Cardiac ventricle fibroblast (primary cell): ENCODE data around the gene TRAT1. TPM values are rescaled to one million over a fixed set of nuclear protein-coding genes. Genes with fewer than 3 reads are reported as not detected.

Experiments used
- total RNA-seq: library from RNA; depleted of rRNA; stranded (reverse); fragments of >200 nt; gene quantifications from 2 replicates; pipeline ENCODE4 v1.2.3, GENCODE V29; 2015

Gene TRAT1, protein sequence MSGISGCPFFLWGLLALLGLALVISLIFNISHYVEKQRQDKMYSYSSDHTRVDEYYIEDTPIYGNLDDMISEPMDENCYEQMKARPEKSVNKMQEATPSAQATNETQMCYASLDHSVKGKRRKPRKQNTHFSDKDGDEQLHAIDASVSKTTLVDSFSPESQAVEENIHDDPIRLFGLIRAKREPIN
- not detected in 2 replicates for total RNA-seq

DNA sequence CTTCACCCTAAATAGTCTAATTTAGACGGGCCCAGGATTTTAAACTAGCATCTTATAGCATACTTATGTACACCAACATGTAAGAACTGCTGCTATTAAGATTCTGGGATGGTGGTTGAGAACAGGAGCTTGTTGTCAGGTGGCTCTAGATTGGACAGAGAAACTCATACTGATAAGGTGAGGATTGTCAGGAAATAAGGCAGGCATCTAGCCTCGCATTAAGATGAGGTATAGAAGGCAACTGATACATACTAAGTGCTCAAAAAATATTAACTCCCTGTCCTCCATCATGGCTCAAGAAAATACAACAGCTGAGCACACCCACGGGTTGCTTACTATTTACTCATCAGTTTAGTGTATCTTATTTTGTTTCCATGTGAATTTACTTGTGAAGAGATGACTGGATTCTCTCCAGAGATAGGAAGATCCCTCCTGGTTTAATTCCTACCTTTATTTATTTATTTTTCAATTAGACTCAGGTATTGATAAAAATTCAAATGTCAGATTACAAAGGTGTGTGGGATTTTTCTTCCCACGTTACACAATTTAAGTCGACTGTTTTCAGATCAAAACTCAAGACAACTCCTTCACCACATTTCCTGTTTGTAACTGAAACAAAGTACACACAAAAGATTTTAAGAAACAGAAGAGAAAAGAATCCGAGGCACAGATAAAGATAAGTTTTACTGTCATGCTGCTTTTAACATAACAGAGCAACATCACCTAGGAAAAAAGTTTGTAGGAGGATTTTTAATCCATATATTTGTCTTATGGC lies at the start of gene TRAT1:
TSS of gene TRAT1 (plus strand) at position 664 of the 775 bp plus-strand sequence. CDS start 142 bp downstream, outside the sequence.

Other genes starting within 250 kb of the TRAT1 start
- gene CIP2A, start 233.3 kb upstream of the TRAT1 start, total RNA-seq, result 3.3 and 4.0 TPM in 2 replicates
- gene DZIP3, start 233.1 kb upstream of the TRAT1 start, total RNA-seq, result 6.1 and 7.0 TPM in 2 replicates
- not detected in 2 replicates for gene RETNLB, start 65.4 kb upstream of the TRAT1 start, total RNA-seq
- gene GUCA1C, start 131.1 kb downstream of the TRAT1 start, total RNA-seq, result not detected in 2 replicates